CD14-positive monocyte (primary cell): ENCODE data around the gene ATP2C2. TPM values are rescaled to one million over a fixed set of nuclear protein-coding genes. Genes with fewer than 3 reads are reported as not detected.

Experiments
- DNase-seq, 3 donors: peaks; one replicate each; pipeline ENCODE4 v3.0.0-alpha.2; 2011 to 2022
- H2AFZ ChIP-seq: 2 replicates; pipeline ENCODE4 v1.6.0; 2012; ENCODE audit warnings: mild to moderate bottlenecking, low read depth, low read length, inconsistent platforms; ENCODE audit not compliant: insufficient read depth, poor library complexity, severe bottlenecking
- H3K27ac ChIP-seq, 2 donors: 1 replicate in 1 of 2; 2 replicates in 1 of 2; pipeline ENCODE4 v1.5.1; 2012 to 2013; ENCODE audit warnings: low read length in 2 of 2, control low read depth in 1 of 2, inconsistent platforms in 1 of 2, low read depth in 1 of 2, mild to moderate bottlenecking in 1 of 2
- H3K27me3 ChIP-seq, 2 donors: one replicate each; pipeline versions ENCODE4 v1.6.0 to v1.6.1; 2011 to 2013; ENCODE audit warnings: low read length in 2 of 2; ENCODE audit not compliant: control insufficient read depth in 2 of 2, insufficient read depth in 2 of 2
- H3K36me3 ChIP-seq, 2 donors: replicated peaks in 1 of 2; 1 replicate in 1 of 2; 2 replicates in 1 of 2; pipeline versions ENCODE4 v1.5.1 to v1.6.1; 2012 to 2013; ENCODE audit warnings: low read length in 2 of 2, control low read depth in 1 of 2, inconsistent platforms in 1 of 2, mild to moderate bottlenecking in 1 of 2; ENCODE audit not compliant: insufficient read depth in 2 of 2, control insufficient read depth in 1 of 2
- H3K4me1 ChIP-seq, 2 donors: 1 replicate in 1 of 2; 2 replicates in 1 of 2; pipeline versions ENCODE4 v1.5.1 to v1.6.1; 2012 to 2013; ENCODE audit warnings: low read length in 2 of 2, control low read depth in 1 of 2, inconsistent platforms in 1 of 2, mild to moderate bottlenecking in 1 of 2, moderate library complexity in 1 of 2; ENCODE audit not compliant: insufficient read depth in 2 of 2, control insufficient read depth in 1 of 2
- H3K4me2 ChIP-seq: replicated peaks from 2 replicates; pipeline ENCODE3; 2012; ENCODE audit warnings: low read length, moderate library complexity, mild to moderate bottlenecking; ENCODE audit not compliant: poor library complexity, severe bottlenecking; ENCODE audit errors: extremely low read depth
- H3K4me3 ChIP-seq, 3 experiments: fragments of 200-600 bp in 1 of 3; sonication (generic) in 1 of 3; replicated peaks in 1 of 3; 1 replicate in 2 of 3; 2 replicates in 1 of 3; pipeline ENCODE4 v1.5.1; 2011 to 2013; ENCODE audit warnings: low read length in 3 of 3, mild to moderate bottlenecking in 3 of 3, control low read depth in 2 of 3, low read depth in 2 of 3, inconsistent platforms in 1 of 3, moderate library complexity in 1 of 3
- H3K79me2 ChIP-seq: 2 replicates; pipeline ENCODE4 v1.6.0; 2012; ENCODE audit warnings: mild to moderate bottlenecking, control low read depth, inconsistent platforms, low read length, moderate library complexity; ENCODE audit not compliant: insufficient read depth
- H3K9ac ChIP-seq: 2 replicates; pipeline ENCODE4 v1.6.0; 2017; ENCODE audit warnings: low read length, mild to moderate bottlenecking; ENCODE audit not compliant: insufficient read depth, poor library complexity, severe bottlenecking
- H3K9me3 ChIP-seq, 2 donors: replicated peaks in 1 of 2; 1 replicate in 1 of 2; 2 replicates in 1 of 2; pipeline versions ENCODE4 v1.5.1 to v1.6.1; 2012 to 2013; ENCODE audit warnings: low read length in 2 of 2, control low read depth in 1 of 2; ENCODE audit not compliant: control insufficient read depth in 1 of 2, insufficient read depth in 1 of 2
- H4K20me1 ChIP-seq: 2 replicates; pipeline ENCODE4 v1.6.0; 2012; ENCODE audit warnings: mild to moderate bottlenecking, low read length, control low read depth, moderate library complexity; ENCODE audit not compliant: insufficient read depth
- H3K27ac Mint-ChIP-seq, 7 donors: one replicate each; pipeline ENCODE4 v1.8.0; 2020; ENCODE audit warnings: mild to moderate bottlenecking in 7 of 7, mixed read lengths in 7 of 7, moderate library complexity in 6 of 7, inconsistent platforms in 2 of 7
- H3K27me3 Mint-ChIP-seq, 3 donors: one replicate each; pipeline ENCODE4 v1.8.0; 2021 to 2022; ENCODE audit warnings: low read depth in 3 of 3, mild to moderate bottlenecking in 3 of 3, mixed read lengths in 3 of 3, moderate library complexity in 3 of 3, inconsistent platforms in 1 of 3
- H3K36me3 Mint-ChIP-seq, 2 donors: one replicate each; pipeline ENCODE4 v1.8.0; 2020; ENCODE audit warnings: mixed read lengths in 2 of 2, inconsistent platforms in 1 of 2, mild to moderate bottlenecking in 1 of 2
- H3K4me1 Mint-ChIP-seq: one replicate; pipeline ENCODE4 v1.8.0; 2020; ENCODE audit warnings: mild to moderate bottlenecking, mixed read lengths
- H3K4me3 Mint-ChIP-seq, 2 donors: one replicate each; pipeline ENCODE4 v1.8.0; 2020; ENCODE audit warnings: mild to moderate bottlenecking in 2 of 2, mixed read lengths in 2 of 2, moderate library complexity in 1 of 2
- H3K9me3 Mint-ChIP-seq, 7 donors: one replicate each; pipeline ENCODE4 v1.8.0; 2020 to 2022; ENCODE audit warnings: mixed read lengths in 7 of 7, mild to moderate bottlenecking in 6 of 7, moderate library complexity in 6 of 7, inconsistent platforms in 2 of 7
- WGBS: methylation state at CpG from one replicate; pipeline ENCODE4 v1.1.5; 2013; ENCODE audit warnings: missing lambda C conversion rate; ENCODE audit not compliant: insufficient coverage; 5-methylcytosine and 5-hydroxymethylcytosine counted together
- intact Hi-C, 2 donors: fragments of 100-400 bp; cut with micrococcal nuclease; formaldehyde crosslinking; loops; one replicate each; pipeline versions ENCODE4 v1.15.0 to v1.15.1; 2023
- polyA plus RNA-seq, 3 donors: library from polyadenylated mRNA; depleted of rRNA in 1 of 3; unstranded in 2 of 3; stranded (reverse) in 1 of 3; fragments of 300-500 nt in 2 of 3; fragments of >200 nt in 1 of 3; fragmentation: Illumina TruSeq in 2 of 3; gene quantifications; 1 replicate in 2 of 3; 2 replicates in 1 of 3; pipeline ENCODE4 v1.2.3, GENCODE V29; 2012 to 2021
- TF ChIP-seq, protein P1 (sequence below): fragments of 200-600 bp; IDR thresholded peaks from one replicate; pipeline ENCODE4 v1.8.0; 2022; ENCODE audit warnings: antibody characterized with exemption, mild to moderate bottlenecking

ATP2C2 gene
- polyA plus RNA-seq, 3 donors, result 0.05 TPM; not detected in 2

DNA sequence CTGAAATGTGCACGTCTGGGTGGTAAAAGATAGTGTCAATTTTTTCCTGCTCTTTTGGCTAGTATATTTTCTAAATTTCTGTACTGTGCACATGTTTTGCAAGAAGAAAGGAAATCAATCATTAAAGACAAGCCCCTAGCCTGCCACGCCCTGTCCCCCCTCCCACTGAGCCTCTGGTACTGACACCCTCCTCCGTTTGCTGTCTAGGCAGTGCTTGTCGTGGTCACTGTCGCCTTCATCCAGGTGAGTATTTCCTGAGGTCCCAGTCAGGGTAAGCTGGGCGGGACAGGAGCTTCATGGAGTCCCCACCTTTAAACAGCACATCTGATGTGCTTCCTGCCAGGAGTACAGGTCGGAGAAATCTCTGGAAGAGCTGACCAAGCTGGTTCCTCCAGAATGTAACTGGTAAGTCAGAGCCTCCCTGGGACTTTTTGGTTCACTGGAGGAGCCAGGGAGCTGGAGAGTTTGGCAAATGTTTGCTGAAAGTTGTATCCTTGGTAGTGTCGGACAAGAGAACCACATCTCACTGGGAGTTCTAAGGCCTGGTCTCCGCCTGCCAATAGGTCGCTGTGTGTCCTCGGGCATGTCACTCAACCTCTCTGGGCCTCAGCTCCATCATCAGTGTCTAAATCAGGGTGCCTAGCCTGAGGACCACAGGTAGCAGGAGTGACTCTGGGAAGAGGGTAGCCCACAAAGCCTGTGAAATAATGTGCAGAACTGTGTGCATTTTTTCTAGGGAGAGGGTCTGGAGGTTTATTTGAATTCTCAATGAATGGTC lies 42.2 kb downstream of the ATP2C2 start:
- H3K27me3 ChIP-seq, result peaks cover 0 to 2% of the 10 kb centered on the region in 2 donors
- no peak overlapping the region for H3K27ac ChIP-seq
- H3K4me1 ChIP-seq, result no peaks in the 10 kb centered on the region
- Mint-ChIP-seq H3K4me3 (no peak overlapping the region), H3K27me3 (peaks cover 20 to 23% (median 22%) of the 10 kb centered on the region in 3 donors), H3K9me3 (peaks cover 0 to 3% (median 0%) of the 10 kb centered on the region in 7 donors), H3K4me1 (no peaks in the 10 kb centered on the region), H3K27ac (no peak overlapping the region), H3K36me3 (no peaks in the 10 kb centered on the region)
- no peaks in the 10 kb centered on the region for H3K9me3 ChIP-seq
- no peak overlapping the region for H3K4me3 ChIP-seq
- H3K79me2 ChIP-seq, result no peaks in the 10 kb centered on the region
- TF ChIP-seq, protein P1, sequence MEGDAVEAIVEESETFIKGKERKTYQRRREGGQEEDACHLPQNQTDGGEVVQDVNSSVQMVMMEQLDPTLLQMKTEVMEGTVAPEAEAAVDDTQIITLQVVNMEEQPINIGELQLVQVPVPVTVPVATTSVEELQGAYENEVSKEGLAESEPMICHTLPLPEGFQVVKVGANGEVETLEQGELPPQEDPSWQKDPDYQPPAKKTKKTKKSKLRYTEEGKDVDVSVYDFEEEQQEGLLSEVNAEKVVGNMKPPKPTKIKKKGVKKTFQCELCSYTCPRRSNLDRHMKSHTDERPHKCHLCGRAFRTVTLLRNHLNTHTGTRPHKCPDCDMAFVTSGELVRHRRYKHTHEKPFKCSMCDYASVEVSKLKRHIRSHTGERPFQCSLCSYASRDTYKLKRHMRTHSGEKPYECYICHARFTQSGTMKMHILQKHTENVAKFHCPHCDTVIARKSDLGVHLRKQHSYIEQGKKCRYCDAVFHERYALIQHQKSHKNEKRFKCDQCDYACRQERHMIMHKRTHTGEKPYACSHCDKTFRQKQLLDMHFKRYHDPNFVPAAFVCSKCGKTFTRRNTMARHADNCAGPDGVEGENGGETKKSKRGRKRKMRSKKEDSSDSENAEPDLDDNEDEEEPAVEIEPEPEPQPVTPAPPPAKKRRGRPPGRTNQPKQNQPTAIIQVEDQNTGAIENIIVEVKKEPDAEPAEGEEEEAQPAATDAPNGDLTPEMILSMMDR, result no peak
- no peaks in the 10 kb centered on the region for H3K36me3 ChIP-seq
- intact Hi-C loops, result no loop called here
- WGBS, result 83% methylated on average over 7 of the region's 11 CpGs
- DNase-seq, result no peak
- no peak overlapping the region for H3K9ac ChIP-seq
- H2AFZ ChIP-seq, result no peak overlapping the region
- H3K4me2 ChIP-seq, result no peak overlapping the region
- H4K20me1 ChIP-seq, result no peaks in the 10 kb centered on the region

GRCh38 chr16:84411768-84412167 lies 43.4 kb downstream of the ATP2C2 start:
- Mint-ChIP-seq H3K4me1 (no peaks in the 10 kb centered on the region), H3K27ac (no peak overlapping the region)

More at GRCh38 chr16:84411768-84412167, 43.4 kb downstream of the ATP2C2 start:
- Histone ChIP-seq H3K9me3 (no peaks in the 10 kb centered on the region), H3K79me2 (no peaks in the 10 kb centered on the region), H3K27ac (no peak overlapping the region), H3K27me3 (no peaks in the 10 kb centered on the region), H3K36me3 (no peaks in the 10 kb centered on the region), H3K4me1 (no peaks in the 10 kb centered on the region), H3K4me3 (no peak overlapping the region), H3K9ac (no peak overlapping the region), H4K20me1 (no peaks in the 10 kb centered on the region), H2AFZ (no peak overlapping the region), H3K4me2 (no peak overlapping the region)
- TF ChIP-seq, protein P1, result no peak
- Mint-ChIP-seq H3K9me3 (peaks cover 0 to 3% (median 0%) of the 10 kb centered on the region in 7 donors), H3K36me3 (no peaks in the 10 kb centered on the region), H3K27me3 (peaks cover 11 to 18% (median 15%) of the 10 kb centered on the region in 3 donors), H3K4me3 (no peak overlapping the region)
- DNase-seq, result no peak
- intact Hi-C loops, result no loop called here
- WGBS, result 100% methylated on average over 1 of the region's 2 CpGs
